OCI-M2 (cell line): Measurements from ENCODE around the gene NKRF.
A peak's percentile ranks its signal among the peaks of the same experiment; 100 is the strongest.

Experiments used
- DNase-seq: peaks from one replicate; lab custom pipeline; 2025; ENCODE audit not compliant: unreplicated experiment; lab: John Stamatoyannopoulos, UW

NKRF gene

DNA sequence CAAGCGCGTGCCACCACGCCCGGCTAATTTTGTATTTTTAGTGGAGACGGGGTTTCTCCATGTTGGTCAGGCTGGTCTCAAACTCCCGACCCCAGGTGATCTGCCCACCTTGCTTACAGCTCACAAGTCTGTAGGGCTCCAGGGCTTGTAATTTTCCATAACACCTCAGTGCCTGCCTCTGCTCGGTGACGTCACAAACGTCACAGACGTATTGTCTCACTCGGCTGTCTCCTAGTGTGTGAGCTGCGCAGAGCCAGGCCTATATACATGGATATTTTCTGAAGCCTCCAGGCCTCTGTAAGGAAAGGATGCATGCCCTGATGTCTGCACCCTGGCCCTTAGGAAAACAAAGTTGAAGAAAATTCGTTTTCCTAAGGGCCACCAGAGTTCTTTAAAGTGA, 8.6 kb upstream of the NKRF start:
- DNase-seq, result no peak

GRCh38 chrX:119607018-119607389, 780 bp upstream of the NKRF start:
- DNase-seq, result no peak

GRCh38 chrX:119605464-119606279, 552 bp downstream of the NKRF start:
- DNase-seq, result no peak

DNA sequence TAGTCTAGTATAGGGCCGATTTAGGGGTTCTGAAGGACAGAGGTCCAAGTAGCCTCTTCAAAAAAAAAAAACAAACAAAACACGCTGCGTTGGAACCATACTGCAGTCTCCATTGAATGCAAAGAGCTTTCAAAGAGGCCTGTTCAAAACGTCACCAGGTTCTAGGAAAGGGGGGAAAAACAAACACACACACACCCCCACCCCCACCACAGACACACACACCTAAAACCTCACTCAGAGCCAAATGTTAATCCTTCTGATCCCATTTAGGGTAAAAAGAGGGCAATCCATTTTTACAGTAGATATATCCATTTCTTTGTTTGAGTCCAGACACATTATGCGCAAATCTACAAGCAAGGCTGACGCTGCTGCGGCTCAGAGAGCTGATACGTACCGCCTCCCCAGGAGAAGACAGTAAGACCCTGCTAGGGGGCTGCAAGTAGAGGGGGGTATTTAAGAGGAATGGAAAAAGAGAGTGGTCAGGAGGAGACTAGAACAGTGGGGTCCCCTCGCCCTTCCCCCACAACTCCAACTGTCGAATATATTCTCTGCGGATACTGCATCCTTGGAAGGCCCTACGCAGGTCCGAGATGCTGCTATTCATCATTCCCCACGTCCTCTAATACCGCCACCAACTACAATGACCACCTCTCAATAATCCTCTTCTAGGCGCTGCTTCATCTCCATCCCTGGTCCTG, 1.3 kb downstream of the NKRF start:
- DNase-seq, result no peak

DNA sequence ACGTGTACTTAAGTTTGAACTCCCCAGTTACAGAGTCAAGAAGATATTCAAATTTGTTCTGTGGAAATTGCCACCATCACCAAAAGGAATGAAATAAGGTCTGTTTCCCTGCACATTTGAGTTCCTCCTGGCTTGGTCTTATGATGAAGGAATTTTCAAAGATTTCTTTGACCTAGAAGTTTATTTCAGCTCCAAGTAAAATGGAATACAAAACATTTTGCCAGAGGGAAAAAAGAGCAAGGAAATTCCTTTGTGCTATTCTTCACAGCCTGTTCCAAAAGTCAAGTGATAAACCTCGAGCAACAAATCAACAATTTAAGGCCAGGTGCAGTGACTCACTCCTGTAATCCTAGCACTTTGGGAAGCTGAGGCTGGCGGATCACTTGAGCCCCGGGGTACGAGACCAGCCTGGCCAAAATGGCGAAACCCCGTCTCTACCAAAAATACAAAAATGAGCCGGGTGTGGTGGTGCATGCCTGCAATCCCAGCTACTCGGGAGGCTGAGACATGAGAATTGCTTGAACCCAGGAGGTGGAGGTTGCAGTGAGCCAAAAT, 3.4 kb downstream of the NKRF start:
- no peak for DNase-seq

DNA sequence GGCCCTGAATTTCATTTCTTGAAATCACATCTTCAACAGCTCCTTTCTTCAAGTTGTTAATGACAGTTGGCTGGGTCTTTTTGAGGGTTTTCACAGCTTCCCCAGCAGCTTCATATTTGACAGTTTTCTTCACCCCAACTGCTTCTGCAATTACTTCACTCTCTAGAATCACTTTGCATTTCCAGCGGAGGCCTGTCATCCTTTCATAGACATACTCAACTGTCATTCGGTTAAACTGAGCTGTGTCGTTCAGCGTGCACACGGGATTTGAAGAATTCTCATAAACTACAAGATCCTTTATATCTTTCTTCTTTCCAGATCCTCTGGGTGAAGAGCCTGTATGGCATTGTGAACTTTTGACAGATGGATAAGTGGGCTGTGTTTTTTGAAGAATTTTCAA, 16.4 kb downstream of the NKRF start:
- no peak for DNase-seq

DNA sequence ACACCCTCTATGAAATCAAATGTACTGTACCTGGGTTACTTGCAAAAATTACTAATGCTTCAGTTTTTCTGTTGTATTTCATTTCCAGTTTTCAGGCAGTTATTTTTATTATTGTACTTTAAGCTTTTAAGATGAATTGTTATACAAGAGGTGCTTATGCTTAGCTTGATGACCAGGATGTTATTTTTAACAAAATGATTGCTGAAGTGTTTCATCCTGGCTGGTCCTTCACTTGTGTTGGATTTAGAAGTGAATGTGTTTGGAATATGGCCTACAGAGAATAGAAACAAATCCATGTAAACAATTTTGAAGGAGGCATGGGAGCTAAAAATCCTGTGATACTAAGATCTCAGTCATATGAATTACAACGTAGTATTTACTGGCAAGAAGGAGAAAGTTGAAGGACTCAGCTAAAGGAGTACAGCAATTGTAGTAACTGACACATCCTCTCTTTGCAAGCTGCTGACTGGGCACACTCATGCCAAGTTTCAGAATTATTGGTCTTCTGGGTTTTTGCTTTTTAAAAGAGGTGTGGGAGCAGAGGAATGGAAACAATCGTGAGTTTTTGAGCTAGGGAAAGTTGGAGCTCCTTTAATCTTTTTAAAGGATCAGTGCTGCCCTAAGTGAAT, 22.7 kb downstream of the NKRF start:
- DNase-seq, result no peak

GRCh38 chrX:119579414-119579813, 26.8 kb downstream of the NKRF start:
- DNase-seq, result no peak

DNA sequence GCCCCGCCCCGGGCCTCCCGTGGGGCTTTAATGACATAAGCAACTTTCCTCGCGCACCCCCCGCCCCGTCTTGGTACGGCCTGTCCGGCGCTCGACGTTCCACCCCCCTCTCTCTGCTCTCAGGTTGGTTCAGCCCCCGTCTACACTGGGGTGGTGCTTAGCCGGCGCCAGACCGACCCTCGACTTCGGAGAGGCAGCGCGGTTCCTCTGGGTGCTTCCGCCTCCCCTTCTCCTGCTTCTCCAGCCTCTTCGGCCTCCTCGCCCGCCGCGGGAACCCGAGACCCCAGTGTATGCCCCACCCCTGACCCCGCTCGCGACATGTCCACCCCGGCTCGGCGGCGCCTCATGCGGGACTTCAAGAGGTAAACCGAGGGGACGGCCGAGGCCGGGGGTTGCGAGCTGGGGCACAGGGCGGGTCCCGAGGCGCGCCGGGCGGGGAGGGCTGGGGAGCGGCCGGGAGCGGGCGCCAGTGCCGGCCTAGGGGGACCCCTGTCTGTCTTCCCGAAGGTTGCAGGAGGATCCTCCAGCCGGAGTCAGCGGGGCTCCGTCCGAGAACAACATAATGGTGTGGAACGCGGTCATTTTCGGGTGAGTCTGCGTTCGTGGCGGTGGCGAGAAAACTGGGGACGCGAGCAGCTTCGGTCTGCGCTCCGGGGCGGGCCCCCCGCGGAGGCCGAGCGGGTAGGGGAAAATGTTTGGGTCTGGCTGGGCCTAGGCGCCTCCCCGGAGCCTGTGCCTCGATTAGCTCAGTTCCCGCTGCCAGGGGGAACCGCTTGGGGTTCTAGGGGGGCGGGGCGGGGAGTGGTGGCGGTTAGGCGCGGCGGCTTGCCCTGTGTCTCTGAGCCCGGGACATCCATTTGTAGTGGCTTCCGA, 31.6 kb downstream of the NKRF start, which contains the start of gene UBE2A:
TSS of gene UBE2A (plus strand) at position 170 of the 873 bp plus-strand sequence. CDS start at position 319, 149 bp downstream.
- peak; percentile 11 for DNase-seq

DNA sequence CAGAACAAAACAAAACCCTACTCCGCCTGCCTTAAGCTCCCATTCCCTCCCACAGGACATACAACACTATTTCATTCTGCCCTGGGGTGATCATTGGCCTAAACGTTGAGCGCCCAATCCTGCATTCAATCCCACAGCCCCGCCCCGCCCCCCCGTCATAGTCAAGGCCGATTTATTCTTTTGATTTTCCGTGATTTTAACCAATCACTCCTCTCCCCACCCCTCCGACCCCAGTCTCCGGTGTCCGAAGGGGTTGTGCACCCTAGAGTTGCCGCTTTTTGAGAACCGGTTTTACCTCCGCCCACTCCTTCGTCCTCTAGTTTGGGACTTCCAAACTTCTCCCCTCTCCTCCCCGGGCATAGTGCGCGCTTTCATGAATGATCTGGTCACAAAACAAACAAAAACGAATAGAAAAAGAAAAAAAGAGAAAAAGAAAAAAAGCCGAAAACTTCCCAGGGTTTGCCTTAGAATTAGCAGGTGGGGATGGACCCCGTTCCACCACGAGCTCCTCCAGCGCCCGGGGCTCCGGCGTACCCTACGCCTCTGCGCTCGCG, 32.3 kb downstream of the NKRF start:
- no peak for DNase-seq

DNA sequence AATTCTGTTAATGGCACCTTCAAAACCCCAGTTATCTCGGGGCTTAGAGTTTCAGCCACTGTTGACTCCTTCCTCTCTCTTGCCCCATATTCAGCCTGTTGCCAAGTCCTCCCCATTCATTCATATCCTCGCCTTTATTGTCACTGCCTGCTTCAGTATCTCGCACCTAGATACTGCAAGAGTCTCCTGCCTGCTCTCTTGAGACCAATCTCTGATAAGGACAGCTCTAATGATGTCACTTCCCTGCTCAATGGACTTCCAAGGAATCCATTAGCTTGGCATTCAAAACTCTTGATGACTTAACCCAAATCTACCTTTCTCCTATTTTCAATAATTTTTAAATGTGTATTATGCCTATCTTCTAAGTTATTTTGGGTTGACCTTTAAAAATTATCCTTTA, 33.0 kb downstream of the NKRF start:
- no peak for DNase-seq

DNA sequence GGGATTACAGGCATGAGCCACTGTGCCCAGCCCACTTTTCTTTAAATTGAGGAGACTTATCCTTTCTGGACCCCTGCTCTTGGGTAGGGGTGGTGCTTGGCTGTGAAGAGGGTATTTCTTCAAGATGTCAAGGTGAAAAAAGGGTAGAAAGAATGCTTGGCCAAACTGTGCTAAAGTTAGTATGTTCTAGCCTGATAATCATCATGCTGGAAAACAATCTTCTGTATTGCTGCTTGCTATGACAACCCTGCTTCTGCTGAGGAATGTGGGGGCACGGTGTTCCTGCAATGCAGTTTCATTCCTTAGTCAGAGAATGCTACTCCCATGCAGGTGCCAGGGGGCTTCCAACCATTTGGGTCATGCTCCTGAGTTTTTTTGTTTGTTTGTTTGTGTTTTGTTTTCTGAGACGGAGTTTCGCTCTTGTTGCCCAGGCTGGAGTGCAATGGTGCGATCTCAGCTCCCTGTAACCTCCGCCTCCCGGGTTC, 35.8 kb downstream of the NKRF start:
- no peak for DNase-seq

DNA sequence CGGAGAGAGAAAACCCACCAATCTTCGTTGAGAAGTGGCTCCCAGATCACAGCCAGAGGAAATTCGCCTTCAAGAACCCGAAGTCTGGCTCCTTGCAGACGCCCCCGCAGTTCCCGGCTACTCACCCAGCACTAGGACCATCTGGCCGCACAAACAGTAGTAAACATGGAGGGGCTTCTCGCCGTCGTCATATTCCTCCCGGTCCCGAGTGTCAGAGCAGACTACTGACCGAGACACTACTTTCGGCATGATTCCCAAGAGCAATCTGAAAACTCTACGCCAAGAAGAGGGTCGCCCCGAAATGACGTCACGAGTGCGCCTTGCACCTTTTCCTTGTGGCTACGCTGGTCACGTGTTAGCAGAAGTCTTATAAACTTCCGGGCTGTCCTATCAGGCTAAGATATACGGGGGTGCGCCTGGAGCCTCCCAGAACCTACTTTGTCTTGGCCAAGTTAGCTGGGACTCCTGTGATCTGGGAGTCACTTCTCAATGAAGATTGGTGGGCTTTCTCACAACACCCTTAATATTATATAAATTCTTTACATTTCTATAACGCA, 41.0 kb downstream of the NKRF start, which contains the start of gene STEEP1:
TSS of gene STEEP1 (minus strand) at position 303 of the 557 bp plus-strand sequence. CDS start at position 249, 54 bp downstream.
- DNase-seq, result peak; percentile 33

DNA sequence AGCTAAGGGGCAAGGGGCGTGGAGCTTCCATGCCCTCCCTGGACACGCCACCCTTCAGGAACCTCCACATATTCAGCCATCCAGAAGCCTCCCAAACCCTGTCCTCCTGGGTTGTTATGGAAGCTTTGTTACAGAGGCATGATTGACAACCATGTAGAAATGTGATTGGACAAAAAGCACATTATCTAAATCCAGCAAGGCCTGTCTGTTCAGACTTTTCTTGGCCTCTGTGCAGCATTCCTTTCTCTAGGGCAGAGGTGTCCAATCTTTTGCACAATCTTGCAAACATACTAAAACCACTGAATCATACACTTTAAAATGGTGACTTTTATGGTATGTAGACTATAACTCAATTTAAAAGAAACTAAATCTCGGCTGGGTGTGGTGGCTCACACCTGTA, 53.7 kb downstream of the NKRF start:
- no peak for DNase-seq

DNA sequence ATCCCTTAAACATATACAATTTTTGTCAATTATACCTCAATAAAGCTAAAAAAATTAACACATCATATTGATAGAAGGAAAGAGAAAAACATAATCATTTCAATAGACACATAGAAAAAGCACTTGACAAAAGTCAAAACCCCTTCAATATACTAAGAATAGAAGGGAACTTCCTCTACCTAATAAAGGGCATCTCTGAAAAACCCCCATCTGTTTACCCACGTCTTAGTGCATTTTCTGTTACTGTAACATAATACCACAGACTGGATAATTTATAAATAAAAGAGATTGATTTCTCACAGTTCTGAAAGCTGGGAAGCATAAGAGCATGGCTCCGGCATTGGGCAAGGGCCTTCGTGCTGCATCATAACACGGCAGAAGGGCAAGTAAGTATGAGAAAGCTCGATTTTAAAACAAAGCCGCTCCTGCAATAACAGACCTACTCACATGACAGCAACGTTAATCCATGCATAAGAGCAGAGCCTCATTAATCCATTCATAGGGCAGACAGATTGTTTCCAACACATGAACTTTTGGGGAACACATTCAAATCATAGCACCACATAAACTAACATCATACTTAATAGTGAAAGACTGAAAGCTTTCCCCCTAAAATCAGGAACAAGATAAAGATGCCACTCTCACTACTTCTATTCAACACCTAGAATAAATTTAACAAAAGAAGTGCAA, 56.8 kb downstream of the NKRF start:
- no peak for DNase-seq

- DNase-seq, result no peak
Observed at GRCh38 chrX:119541188-119541587, 65.0 kb downstream of the NKRF start.

GRCh38 chrX:119539872-119540271, 66.4 kb downstream of the NKRF start:
- DNase-seq, result no peak
